NCI-H82 (cell line): ENCODE results near the gene NXPH3.
A peak's percentile ranks its signal among the peaks of the same experiment; 100 is the strongest.

Source experiments
- DNase-seq: peaks from one replicate; lab custom pipeline; 2025; lab: John Stamatoyannopoulos, UW

The NXPH3 gene

GRCh38 chr17:49592263-49592662 is 16.6 kb downstream of the NXPH3 start:
- DNase-seq = peak; percentile 77

- no peak for DNase-seq
Observed at GRCh38 chr17:49595328-49595727, 19.7 kb downstream of the NXPH3 start.

GRCh38 chr17:49595980-49596379 is 20.3 kb downstream of the NXPH3 start:
- no peak for DNase-seq

- DNase-seq = no peak
Observed at GRCh38 chr17:49596613-49597244, 21.1 kb downstream of the NXPH3 start.

GRCh38 chr17:49597436-49597835 is 21.8 kb downstream of the NXPH3 start:
- no peak for DNase-seq

- no peak for DNase-seq
Observed at GRCh38 chr17:49597928-49598655, 22.4 kb downstream of the NXPH3 start.

GRCh38 chr17:49598918-49599317 is 23.2 kb downstream of the NXPH3 start:
- peak; percentile 80 for DNase-seq

GRCh38 chr17:49600949-49601348 is 25.3 kb downstream of the NXPH3 start:
- no peak for DNase-seq

GRCh38 chr17:49602783-49603182 is 27.1 kb downstream of the NXPH3 start:
- DNase-seq = no peak

GRCh38 chr17:49603238-49603637 is 27.6 kb downstream of the NXPH3 start:
- no peak for DNase-seq

- DNase-seq = no peak
Observed at GRCh38 chr17:49603720-49604119, 28.0 kb downstream of the NXPH3 start.

GRCh38 chr17:49604314-49604869 is 28.7 kb downstream of the NXPH3 start:
- no peak for DNase-seq

- no peak for DNase-seq
Observed at GRCh38 chr17:49610883-49611584, 35.4 kb downstream of the NXPH3 start.

GRCh38 chr17:49612726-49613125 is 37.1 kb downstream of the NXPH3 start:
- no peak for DNase-seq

- DNase-seq = no peak
Observed at GRCh38 chr17:49613182-49613800, 37.6 kb downstream of the NXPH3 start.

- peak; percentile 15 for DNase-seq
Observed at GRCh38 chr17:49616086-49616485, 40.4 kb downstream of the NXPH3 start.

- no peak for DNase-seq
Observed at GRCh38 chr17:49616601-49617131, 41.0 kb downstream of the NXPH3 start.

- no peak for DNase-seq
Observed at GRCh38 chr17:49618028-49618611, 42.4 kb downstream of the NXPH3 start.

GRCh38 chr17:49621420-49621819 is 45.7 kb downstream of the NXPH3 start:
- DNase-seq = no peak

GRCh38 chr17:49621946-49622529 is 46.4 kb downstream of the NXPH3 start:
- no peak for DNase-seq

- DNase-seq = no peak
Observed at GRCh38 chr17:49624896-49625295, 49.2 kb downstream of the NXPH3 start.
